A673 (cell line): Measurements from ENCODE around the gene COLEC12. TPM values are rescaled to one million over a fixed set of nuclear protein-coding genes. Genes with fewer than 3 reads are reported as not detected.

ENCODE experiments used
- BruUV-seq: library from RNA; stranded (reverse); fragments of 400-500 nt; replicated peaks from 2 replicates; lab custom pipeline; 2021; lab: Mats Ljungman, UMichigan
- CTCF ChIA-PET: fragments of 300-600 bp; sonication (Branson Sonifier 250); formaldehyde crosslinking; loops from one replicate; lab custom pipeline; 2022; ENCODE audit warnings: antibody characterized with exemption; lab: Charles Lee
- POLR2A ChIA-PET: fragments of 300-600 bp; sonication (Branson Sonifier 250); formaldehyde crosslinking; loops from one replicate; lab custom pipeline; 2022; ENCODE audit warnings: antibody characterized with exemption; ENCODE audit not compliant: low non-redundant PET; lab: Charles Lee
- DNase-seq: peaks from one replicate; pipeline ENCODE4 v3.0.0-alpha.2; 2015; ENCODE audit warnings: low spot score
- H3K27ac ChIP-seq: fragments of 200-600 bp; sonication (generic); 2 replicates; pipeline ENCODE4 v1.5.1; 2016; ENCODE audit warnings: mixed run types, low read depth, mild to moderate bottlenecking, mixed read lengths, antibody characterized with exemption, low read length; ENCODE audit not compliant: poor library complexity, severe bottlenecking
- H3K27me3 ChIP-seq: fragments of 200-600 bp; sonication (generic); replicated peaks from 2 replicates; pipeline ENCODE4 v1.6.1; 2017; ENCODE audit warnings: mixed run types, low read depth, mild to moderate bottlenecking, mixed read lengths, antibody characterized with exemption, low read length; ENCODE audit not compliant: insufficient read depth, poor library complexity
- H3K36me3 ChIP-seq: fragments of 200-600 bp; sonication (generic); 2 replicates; pipeline ENCODE4 v1.6.1; 2016; ENCODE audit warnings: mixed run types, mild to moderate bottlenecking, mixed read lengths, antibody characterized with exemption, low read length; ENCODE audit not compliant: insufficient read depth, poor library complexity, severe bottlenecking
- H3K4me1 ChIP-seq: fragments of 200-600 bp; sonication (generic); 2 replicates; pipeline ENCODE4 v1.6.1; 2017; ENCODE audit warnings: mixed run types, mild to moderate bottlenecking, mixed read lengths, antibody characterized with exemption, low read length; ENCODE audit not compliant: insufficient read depth, poor library complexity, severe bottlenecking
- H3K4me3 ChIP-seq: fragments of 200-600 bp; sonication (generic); 2 replicates; pipeline ENCODE4 v1.5.1; 2016; ENCODE audit warnings: low read depth, mixed run types, mild to moderate bottlenecking, mixed read lengths, low read length; ENCODE audit not compliant: poor library complexity, severe bottlenecking
- H3K9me3 ChIP-seq: fragments of 200-600 bp; sonication (generic); 2 replicates; pipeline ENCODE4 v1.6.1; 2016; ENCODE audit warnings: mixed run types, low read depth, mild to moderate bottlenecking, mixed read lengths, antibody characterized with exemption, low read length; ENCODE audit not compliant: poor library complexity, severe bottlenecking
- EZH2 ChIP-seq: fragments of 200-600 bp; sonication (generic); IDR thresholded peaks from 2 replicates; pipeline ENCODE4 v1.6.1; 2017; ENCODE audit warnings: borderline replicate concordance, low read depth, mild to moderate bottlenecking, mixed read lengths, antibody characterized with exemption, low read length; ENCODE audit not compliant: poor library complexity, severe bottlenecking
- intact Hi-C: fragments of 100-400 bp; cut with micrococcal nuclease; formaldehyde crosslinking; loops from one replicate; pipeline ENCODE4 v1.10.0; 2022; ENCODE audit not compliant: unreplicated experiment
- total RNA-seq: library from RNA; stranded (reverse); gene quantifications from 2 replicates; pipeline ENCODE4 v1.2.3, GENCODE V29; 2021
- TF ChIP-seq, protein P1 (sequence below): fragments of 300-800, 200-600 bp; sonication (generic); conservative IDR thresholded peaks from 2 replicates; pipeline ENCODE4 v1.5.1; 2017; ENCODE audit warnings: low read depth, mild to moderate bottlenecking, antibody characterized with exemption, low read length, moderate library complexity, mixed read lengths

The COLEC12 gene
- total RNA-seq, 1 experiment from 2014 or later: 0.86 TPM

DNA sequence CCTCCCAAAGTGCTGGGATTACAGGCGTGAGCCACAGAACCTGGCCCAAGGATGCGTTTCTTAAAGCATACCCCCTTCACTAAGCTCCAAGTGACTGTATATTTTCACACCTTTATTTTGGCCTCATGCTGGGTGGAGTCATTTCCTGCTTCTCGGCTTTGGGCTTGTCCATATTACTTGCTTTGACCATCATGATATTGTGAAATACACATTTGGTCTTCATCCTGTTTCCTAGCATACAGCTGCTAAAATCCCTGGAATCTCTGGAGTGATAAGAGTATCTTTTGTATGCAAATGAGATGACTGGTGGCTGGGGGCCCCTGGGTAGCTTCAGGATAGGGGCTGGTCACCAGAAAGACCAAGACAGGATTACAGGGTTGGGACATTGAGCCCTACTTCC lies 17.6 kb upstream of the COLEC12 start:
- DNase-seq: no peak
- BruUV-seq: no TSS peak
- Histone ChIP-seq H3K4me1 (no peaks in the 10 kb centered on the region), H3K27me3 (no peaks in the 10 kb centered on the region), H3K4me3 (no peak overlapping the region), H3K36me3 (no peaks in the 10 kb centered on the region), H3K27ac (no peak overlapping the region), H3K9me3 (no peaks in the 10 kb centered on the region)
- CTCF ChIA-PET: no interaction called here
- intact Hi-C loops: no loop called here
- TF ChIP-seq, protein P1, sequence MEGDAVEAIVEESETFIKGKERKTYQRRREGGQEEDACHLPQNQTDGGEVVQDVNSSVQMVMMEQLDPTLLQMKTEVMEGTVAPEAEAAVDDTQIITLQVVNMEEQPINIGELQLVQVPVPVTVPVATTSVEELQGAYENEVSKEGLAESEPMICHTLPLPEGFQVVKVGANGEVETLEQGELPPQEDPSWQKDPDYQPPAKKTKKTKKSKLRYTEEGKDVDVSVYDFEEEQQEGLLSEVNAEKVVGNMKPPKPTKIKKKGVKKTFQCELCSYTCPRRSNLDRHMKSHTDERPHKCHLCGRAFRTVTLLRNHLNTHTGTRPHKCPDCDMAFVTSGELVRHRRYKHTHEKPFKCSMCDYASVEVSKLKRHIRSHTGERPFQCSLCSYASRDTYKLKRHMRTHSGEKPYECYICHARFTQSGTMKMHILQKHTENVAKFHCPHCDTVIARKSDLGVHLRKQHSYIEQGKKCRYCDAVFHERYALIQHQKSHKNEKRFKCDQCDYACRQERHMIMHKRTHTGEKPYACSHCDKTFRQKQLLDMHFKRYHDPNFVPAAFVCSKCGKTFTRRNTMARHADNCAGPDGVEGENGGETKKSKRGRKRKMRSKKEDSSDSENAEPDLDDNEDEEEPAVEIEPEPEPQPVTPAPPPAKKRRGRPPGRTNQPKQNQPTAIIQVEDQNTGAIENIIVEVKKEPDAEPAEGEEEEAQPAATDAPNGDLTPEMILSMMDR: no peak
- TF ChIP-seq EZH2: no peak
- POLR2A ChIA-PET: no interaction called here

GRCh38 chr18:515838-516237 lies 15.3 kb upstream of the COLEC12 start:
- Histone ChIP-seq H3K27ac (no peak overlapping the region), H3K4me3 (no peak overlapping the region), H3K27me3 (no peaks in the 10 kb centered on the region), H3K9me3 (no peaks in the 10 kb centered on the region), H3K4me1 (no peaks in the 10 kb centered on the region), H3K36me3 (no peaks in the 10 kb centered on the region)
- DNase-seq: no peak
- intact Hi-C loops: no loop called here
- POLR2A ChIA-PET: no interaction called here
- no TSS peak for BruUV-seq
- TF ChIP-seq, protein P1: no peak
- TF ChIP-seq EZH2: no peak
- CTCF ChIA-PET: no interaction called here

DNA sequence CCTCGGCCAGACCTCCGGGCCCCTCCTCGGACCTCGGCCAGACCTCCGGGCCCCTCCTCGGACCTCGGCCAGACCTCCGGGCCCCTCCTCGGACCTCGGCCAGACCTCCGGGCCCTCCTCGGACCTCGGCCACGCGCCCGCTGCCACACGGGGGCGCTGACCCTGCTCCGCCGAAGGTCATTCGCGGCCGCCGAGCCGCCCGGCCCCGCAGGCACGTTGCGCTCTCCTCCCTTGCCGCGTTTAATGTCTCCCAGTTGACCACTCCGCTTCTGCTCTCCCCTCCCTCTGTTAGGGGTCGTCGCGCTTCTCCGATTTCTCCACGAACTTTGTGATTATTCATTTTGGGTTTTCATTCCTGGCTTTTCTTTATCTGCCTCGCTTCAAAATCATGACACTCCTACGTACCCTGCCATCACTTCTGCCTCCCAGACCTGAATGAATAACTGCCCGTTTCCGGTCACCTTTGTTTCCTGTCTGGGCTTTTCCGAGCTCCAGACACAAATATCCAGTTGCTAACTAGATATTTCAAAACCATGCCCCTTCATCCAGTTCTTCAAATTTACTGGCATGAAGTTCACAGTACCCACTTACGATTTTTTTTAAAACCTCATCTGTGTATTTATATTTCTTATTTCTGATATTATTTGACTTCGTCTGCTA lies 14.8 kb upstream of the COLEC12 start:
- Histone ChIP-seq H3K9me3 (no peaks in the 10 kb centered on the region), H3K27ac (no peak overlapping the region), H3K27me3 (no peaks in the 10 kb centered on the region), H3K4me3 (no peak overlapping the region), H3K36me3 (no peaks in the 10 kb centered on the region), H3K4me1 (no peaks in the 10 kb centered on the region)
- TF ChIP-seq, protein P1: no peak
- no peak for TF ChIP-seq EZH2
- ChIA-PET POLR2A (no interaction called here), CTCF (no interaction called here)
- intact Hi-C loops: no loop called here
- no TSS peak for BruUV-seq
- no peak for DNase-seq
